B cell (primary cell): ENCODE results near the gene B4GALT1. TPM values are rescaled to one million over a fixed set of nuclear protein-coding genes. Genes with fewer than 3 reads are reported as not detected.
A peak's percentile ranks its signal among the peaks of the same experiment; 100 is the strongest.

Experiments
- ATAC-seq: fragments of 200-7000 bp; cut with Tn5 transposase; one replicate; pipeline ENCODE4 v1.10.0; 2021; ENCODE audit warnings: low read depth, mild to moderate bottlenecking, moderate number of reproducible peaks, moderate library complexity
- CTCF ChIA-PET: fragments of 350-600 bp; sonication (Branson Sonifier 250); formaldehyde crosslinking; loops from one replicate; lab custom pipeline; 2021; ENCODE audit warnings: antibody characterized with exemption, inconsistent platforms; lab: Charles Lee
- POLR2A ChIA-PET: fragments of 350-600 bp; sonication (Branson Sonifier 250); formaldehyde crosslinking; loops from one replicate; lab custom pipeline; 2021; ENCODE audit warnings: antibody characterized with exemption; lab: Charles Lee
- DNase-seq: peaks from one replicate; pipeline ENCODE4 v3.0.0; 2013
- H2AFZ ChIP-seq: 2 replicates; pipeline ENCODE4 v1.6.1; 2012; ENCODE audit warnings: mild to moderate bottlenecking, low read depth, low read length; ENCODE audit not compliant: insufficient read depth, poor library complexity, severe bottlenecking
- H3K27ac ChIP-seq, 2 donors: 1 replicate in 1 of 2; 2 replicates in 1 of 2; pipeline ENCODE4 v1.5.1; 2012 to 2013; ENCODE audit warnings: low read length in 2 of 2, mild to moderate bottlenecking in 2 of 2, moderate library complexity in 1 of 2
- H3K27me3 ChIP-seq, 4 experiments: fragments of 200-600 bp in 1 of 4; sonication (generic) in 1 of 4; replicated peaks in 1 of 4; 1 replicate in 2 of 4; 2 replicates in 2 of 4; pipeline versions ENCODE4 v1.6.1 to v1.7.0; 2013 to 2016; ENCODE audit warnings: low read length in 3 of 4, mild to moderate bottlenecking in 2 of 4, mixed read lengths in 1 of 4, moderate library complexity in 1 of 4; ENCODE audit not compliant: insufficient read depth in 4 of 4, control insufficient read depth in 3 of 4; ENCODE audit errors: control extremely low read depth in 1 of 4
- H3K36me3 ChIP-seq, 2 experiments: replicated peaks in 1 of 2; 1 replicate in 1 of 2; 2 replicates in 1 of 2; pipeline versions ENCODE4 v1.6.1 to v1.7.1; 2013; ENCODE audit warnings: low read length in 1 of 2; ENCODE audit not compliant: insufficient read depth in 2 of 2, control insufficient read depth in 1 of 2; ENCODE audit errors: control extremely low read depth in 1 of 2, extremely low read depth in 1 of 2
- H3K4me1 ChIP-seq, 2 donors: fragments of 200-600 bp in 1 of 2; sonication (generic) in 1 of 2; 1 replicate in 1 of 2; 2 replicates in 1 of 2; pipeline versions ENCODE4 v1.5.1 to v1.6.1; 2013 to 2017; ENCODE audit warnings: low read length in 2 of 2; ENCODE audit not compliant: control insufficient read depth in 2 of 2, insufficient read depth in 2 of 2
- H3K4me2 ChIP-seq: replicated peaks from 2 replicates; pipeline ENCODE3; 2012; ENCODE audit warnings: mild to moderate bottlenecking, low read depth, low read length; ENCODE audit not compliant: poor library complexity, severe bottlenecking
- H3K4me3 ChIP-seq, 5 experiments: fragments of 200-600 bp in 1 of 5; sonication (generic) in 1 of 5; 1 replicate in 3 of 5; 2 replicates in 2 of 5; pipeline versions ENCODE4 v1.5.1 to v1.7.0; 2011 to 2016; ENCODE audit warnings: low read length in 4 of 5, mild to moderate bottlenecking in 4 of 5, low read depth in 2 of 5, control low read depth in 1 of 5, moderate library complexity in 1 of 5; ENCODE audit not compliant: insufficient read depth in 1 of 5; ENCODE audit errors: control extremely low read depth in 1 of 5, extremely low read depth in 1 of 5
- H3K79me2 ChIP-seq: fragments of 200-600 bp; sonication (generic); one replicate; pipeline ENCODE4 v1.6.0; 2016; ENCODE audit warnings: low read length; ENCODE audit not compliant: control insufficient read depth, insufficient read depth
- H3K9ac ChIP-seq: fragments of 200-600 bp; sonication (generic); 2 replicates; pipeline ENCODE4 v1.6.1; 2017; ENCODE audit warnings: mild to moderate bottlenecking, low read length, moderate library complexity
- H3K9me3 ChIP-seq, 3 donors: one replicate each; pipeline versions ENCODE4 v1.6.1 to v1.7.1; 2013; ENCODE audit warnings: low read length in 2 of 3; ENCODE audit not compliant: control insufficient read depth in 2 of 3, insufficient read depth in 1 of 3; ENCODE audit errors: control extremely low read depth in 1 of 3
- H4K20me1 ChIP-seq: 2 replicates; pipeline ENCODE4 v1.6.0; 2012; ENCODE audit warnings: mild to moderate bottlenecking, low read length; ENCODE audit not compliant: insufficient read depth, control insufficient read depth, poor library complexity, severe bottlenecking
- H3K27ac Mint-ChIP-seq: one replicate; pipeline ENCODE4 v1.8.0; 2021; ENCODE audit warnings: mixed read lengths
- H3K27me3 Mint-ChIP-seq: one replicate; pipeline ENCODE4 v1.8.0; 2021; ENCODE audit warnings: mixed read lengths
- H3K4me1 Mint-ChIP-seq: one replicate; pipeline ENCODE4 v1.8.0; 2021; ENCODE audit warnings: mixed read lengths
- H3K4me3 Mint-ChIP-seq: one replicate; pipeline ENCODE4 v1.8.0; 2021; ENCODE audit warnings: mixed read lengths
- H3K9me3 Mint-ChIP-seq: one replicate; pipeline ENCODE4 v1.8.0; 2022; ENCODE audit warnings: mixed read lengths; ENCODE audit not compliant: insufficient read depth
- EZH2 ChIP-seq: IDR thresholded peaks from 2 replicates; pipeline ENCODE4 v1.6.1; 2012; ENCODE audit warnings: borderline replicate concordance, low read depth, mild to moderate bottlenecking, moderate library complexity, low read length; ENCODE audit not compliant: insufficient read depth, poor library complexity, severe bottlenecking
- WGBS: methylation state at CpG from one replicate; pipeline ENCODE4 v1.1.5; 2013; ENCODE audit warnings: missing lambda C conversion rate; ENCODE audit not compliant: insufficient coverage; 5-methylcytosine and 5-hydroxymethylcytosine counted together
- intact Hi-C: fragments of 100-400 bp; cut with micrococcal nuclease; formaldehyde crosslinking; loops from one replicate; pipeline ENCODE4 v1.10.0; 2022
- polyA plus RNA-seq: library from polyadenylated mRNA; depleted of rRNA; stranded (reverse); fragments of >200 nt; gene quantifications from 2 replicates; pipeline ENCODE4 v1.2.3, GENCODE V29; 2012
- total RNA-seq, 2 donors: library from RNA; stranded (reverse); fragments of 120-200 nt in 1 of 2; gene quantifications; 1 replicate in 1 of 2; 2 replicates in 1 of 2; pipeline versions ENCODE4 v1.2.3 to v1.2.4, GENCODE V29; 2013 to 2022
- TF ChIP-seq, protein P1 (sequence below): fragments of 200-600 bp; IDR thresholded peaks from one replicate; pipeline ENCODE4 v1.8.0; 2022; ENCODE audit warnings: antibody characterized with exemption, mild to moderate bottlenecking

B4GALT1 gene
- total and polyA plus RNA-seq, 2 donors (not counting 1 experiment from before 2014, with no cell fraction given) = 49.2 to 201 TPM

DNA sequence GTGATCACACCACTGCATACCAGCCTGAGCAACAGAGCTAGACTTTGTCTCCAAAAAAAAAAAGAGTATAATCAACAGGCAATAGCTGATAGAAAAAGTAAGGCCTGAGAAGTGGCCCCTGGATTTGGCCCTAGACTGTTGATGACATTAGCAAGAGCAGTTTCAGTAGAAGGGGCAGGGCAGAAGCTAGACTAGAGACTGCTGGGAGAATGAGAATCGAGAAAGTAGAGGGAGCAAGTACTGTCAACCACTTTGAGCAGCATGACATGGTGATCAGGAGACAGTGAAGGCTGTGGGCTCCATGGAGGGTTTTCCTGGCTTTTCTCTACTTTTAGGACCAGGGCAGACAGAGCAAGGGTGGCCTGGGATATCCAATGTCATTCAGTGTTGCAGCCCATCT, 34.9 kb upstream of the B4GALT1 start:
- Histone ChIP-seq H3K36me3 (no peaks in the 10 kb centered on the region), H3K27ac (no peak overlapping the region), H3K9ac (no peak overlapping the region), H2AFZ (no peak overlapping the region), H3K79me2 (no peaks in the 10 kb centered on the region), H3K4me2 (peak overlapping the region; percentile 64), H3K27me3 (no peaks in the 10 kb centered on the region), H3K9me3 (no peaks in the 10 kb centered on the region), H3K4me3 (peak overlapping the region in 1 of 5 experiments; percentile 4), H3K4me1 (peaks cover 14 to 16% of the 10 kb centered on the region in 2 donors), H4K20me1 (no peaks in the 10 kb centered on the region)
- no peaks in the 10 kb centered on the region for H3K9me3 Mint-ChIP-seq
- ATAC-seq (peak; percentile 37), DNase-seq (no peak)
- POLR2A ChIA-PET = interaction anchor here (0.9 to 3.4 kb wide), 4 partner anchors 8 to 95 kb away, joined by 3 to 14 read pairs (median 8); partner anchors contain the start of gene B4GALT1
- no peak for TF ChIP-seq EZH2
- TF ChIP-seq, protein P1, sequence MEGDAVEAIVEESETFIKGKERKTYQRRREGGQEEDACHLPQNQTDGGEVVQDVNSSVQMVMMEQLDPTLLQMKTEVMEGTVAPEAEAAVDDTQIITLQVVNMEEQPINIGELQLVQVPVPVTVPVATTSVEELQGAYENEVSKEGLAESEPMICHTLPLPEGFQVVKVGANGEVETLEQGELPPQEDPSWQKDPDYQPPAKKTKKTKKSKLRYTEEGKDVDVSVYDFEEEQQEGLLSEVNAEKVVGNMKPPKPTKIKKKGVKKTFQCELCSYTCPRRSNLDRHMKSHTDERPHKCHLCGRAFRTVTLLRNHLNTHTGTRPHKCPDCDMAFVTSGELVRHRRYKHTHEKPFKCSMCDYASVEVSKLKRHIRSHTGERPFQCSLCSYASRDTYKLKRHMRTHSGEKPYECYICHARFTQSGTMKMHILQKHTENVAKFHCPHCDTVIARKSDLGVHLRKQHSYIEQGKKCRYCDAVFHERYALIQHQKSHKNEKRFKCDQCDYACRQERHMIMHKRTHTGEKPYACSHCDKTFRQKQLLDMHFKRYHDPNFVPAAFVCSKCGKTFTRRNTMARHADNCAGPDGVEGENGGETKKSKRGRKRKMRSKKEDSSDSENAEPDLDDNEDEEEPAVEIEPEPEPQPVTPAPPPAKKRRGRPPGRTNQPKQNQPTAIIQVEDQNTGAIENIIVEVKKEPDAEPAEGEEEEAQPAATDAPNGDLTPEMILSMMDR = no peak
- H3K4me3 Mint-ChIP-seq = peak overlapping the region; percentile 86
- intact Hi-C loops = loop anchor here (1.0 to 10.0 kb wide), 5 partner anchors 23 to 121 kb away; partner anchors contain the start of genes B4GALT1, BAG1 and CHMP5
- peak overlapping the region; percentile 87 for H3K27ac Mint-ChIP-seq
- 88% methylated on average over 1 of the region's 1 CpG for WGBS
- H3K4me1 Mint-ChIP-seq = peaks cover 21% of the 10 kb centered on the region
- CTCF ChIA-PET = interaction anchor here (0.6 to 3.3 kb wide), 16 partner anchors 9 to 1912 kb away, joined by 3 to 28 read pairs (median 4); partner anchors contain the start of gene B4GALT1
- no peaks in the 10 kb centered on the region for H3K27me3 Mint-ChIP-seq

DNA sequence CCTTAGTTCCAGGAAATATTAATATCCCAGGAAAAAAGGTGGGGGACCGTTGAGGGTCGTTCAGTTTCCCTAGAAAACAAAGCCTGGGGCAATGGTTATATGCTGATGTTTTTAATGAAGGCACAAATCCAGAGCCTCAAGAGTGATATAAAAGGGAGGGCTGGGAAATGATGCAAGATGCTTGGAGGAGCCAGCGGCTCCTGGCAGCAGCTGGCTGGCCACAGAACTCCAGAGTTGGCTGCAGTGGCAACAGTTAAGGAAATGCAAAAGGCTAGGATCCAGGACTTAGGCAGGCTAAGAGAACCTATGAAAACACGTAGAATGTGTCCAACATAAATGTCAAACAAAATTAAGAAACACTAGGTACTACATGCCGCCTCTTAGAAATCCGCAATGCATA, 31.0 kb upstream of the B4GALT1 start:
- WGBS = 90% methylated on average over 6 of the region's 6 CpGs
- no peak overlapping the region for H2AFZ ChIP-seq

More for the DNA sequence above, 31.0 kb upstream of the B4GALT1 start:
- CTCF ChIA-PET = no interaction called here
- intact Hi-C loops = no loop called here
- H3K4me3 Mint-ChIP-seq = no peak overlapping the region
- TF ChIP-seq EZH2 = no peak
- TF ChIP-seq, protein P1 = no peak
- POLR2A ChIA-PET = no interaction called here
- H3K4me1 Mint-ChIP-seq = peaks cover 17% of the 10 kb centered on the region
- no peaks in the 10 kb centered on the region for H3K9me3 Mint-ChIP-seq
- no peaks in the 10 kb centered on the region for H3K27me3 ChIP-seq
- no peaks in the 10 kb centered on the region for H3K36me3 ChIP-seq
- no peaks in the 10 kb centered on the region for H3K27me3 Mint-ChIP-seq
- no peak overlapping the region for H3K4me3 ChIP-seq
- no peaks in the 10 kb centered on the region for H3K9me3 ChIP-seq
- H3K27ac ChIP-seq = no peak overlapping the region
- H3K4me2 ChIP-seq = no peak overlapping the region
- H4K20me1 ChIP-seq = no peaks in the 10 kb centered on the region
- no peaks in the 10 kb centered on the region for H3K79me2 ChIP-seq
- H3K9ac ChIP-seq = no peak overlapping the region
- ATAC-seq (no peak), DNase-seq (no peak)
- peaks cover 11 to 14% of the 10 kb centered on the region in 2 donors for H3K4me1 ChIP-seq
- H3K27ac Mint-ChIP-seq = no peak overlapping the region
